ENCODE measurements around the gene LILRB2.

DNA sequence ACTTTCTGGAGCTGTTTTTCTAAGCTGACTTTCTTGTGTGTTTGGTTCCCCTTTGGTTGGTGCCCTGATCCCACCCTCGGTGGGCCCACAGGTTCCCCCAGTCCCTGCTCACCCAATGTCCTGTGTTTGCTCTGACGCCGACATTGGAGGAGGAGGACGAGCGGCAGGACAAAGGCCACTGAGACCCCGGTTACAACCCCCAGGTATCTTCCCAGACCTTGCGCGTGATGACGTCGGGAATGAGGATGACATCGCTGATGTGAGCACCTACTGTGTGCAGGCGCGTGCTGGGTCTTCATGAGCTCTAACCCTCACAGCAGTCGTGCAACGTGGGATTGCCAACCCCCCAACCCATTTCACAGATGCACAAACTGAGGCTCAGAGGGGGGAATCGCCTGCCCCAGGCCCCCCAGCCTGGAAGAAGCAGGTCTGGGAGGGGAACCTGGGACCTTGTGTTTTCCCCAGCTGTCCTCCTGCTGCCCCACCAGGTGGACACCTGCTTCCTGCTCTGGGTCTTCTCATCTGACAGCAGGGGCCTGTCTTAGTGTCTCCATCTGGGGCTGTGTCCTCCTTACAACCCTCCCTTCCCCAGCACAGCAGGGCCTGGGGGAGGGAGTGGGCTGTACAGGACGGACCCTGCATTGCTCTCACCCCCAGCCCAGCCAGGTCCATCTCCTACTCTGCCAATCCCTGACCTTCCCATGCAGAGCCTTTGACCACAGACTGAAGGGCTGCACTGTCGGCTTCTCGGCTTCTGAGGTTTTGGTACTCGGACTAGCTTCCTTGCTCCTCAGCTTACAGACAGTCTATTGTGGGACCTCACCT is 33.6 kb downstream of the LILRB2 start:
- TF ChIP-seq, protein P1, sequence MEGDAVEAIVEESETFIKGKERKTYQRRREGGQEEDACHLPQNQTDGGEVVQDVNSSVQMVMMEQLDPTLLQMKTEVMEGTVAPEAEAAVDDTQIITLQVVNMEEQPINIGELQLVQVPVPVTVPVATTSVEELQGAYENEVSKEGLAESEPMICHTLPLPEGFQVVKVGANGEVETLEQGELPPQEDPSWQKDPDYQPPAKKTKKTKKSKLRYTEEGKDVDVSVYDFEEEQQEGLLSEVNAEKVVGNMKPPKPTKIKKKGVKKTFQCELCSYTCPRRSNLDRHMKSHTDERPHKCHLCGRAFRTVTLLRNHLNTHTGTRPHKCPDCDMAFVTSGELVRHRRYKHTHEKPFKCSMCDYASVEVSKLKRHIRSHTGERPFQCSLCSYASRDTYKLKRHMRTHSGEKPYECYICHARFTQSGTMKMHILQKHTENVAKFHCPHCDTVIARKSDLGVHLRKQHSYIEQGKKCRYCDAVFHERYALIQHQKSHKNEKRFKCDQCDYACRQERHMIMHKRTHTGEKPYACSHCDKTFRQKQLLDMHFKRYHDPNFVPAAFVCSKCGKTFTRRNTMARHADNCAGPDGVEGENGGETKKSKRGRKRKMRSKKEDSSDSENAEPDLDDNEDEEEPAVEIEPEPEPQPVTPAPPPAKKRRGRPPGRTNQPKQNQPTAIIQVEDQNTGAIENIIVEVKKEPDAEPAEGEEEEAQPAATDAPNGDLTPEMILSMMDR (IDR thresholded peaks at IDR 0.05) = no peak
- TF ChIP-seq POLR2A (IDR thresholded peaks at IDR 0.05) = no peak
